HG02840 (cell line): ENCODE data around the gene CD274.
"Not testable (repeated sequence)": the region's sequence is repeated elsewhere in the genome, so short reads cannot be mapped to it uniquely, and the experiment has no call there.

Experiments used
- ATAC-seq: cut with Tn5 transposase; IDR thresholded peaks from one replicate; pipeline ENCODE4 v1.9.1; 2021; ENCODE audit warnings: mild to moderate bottlenecking, moderate library complexity, moderate number of reproducible peaks; ENCODE audit not compliant: unreplicated experiment, low FRiP score

Gene CD274

DNA sequence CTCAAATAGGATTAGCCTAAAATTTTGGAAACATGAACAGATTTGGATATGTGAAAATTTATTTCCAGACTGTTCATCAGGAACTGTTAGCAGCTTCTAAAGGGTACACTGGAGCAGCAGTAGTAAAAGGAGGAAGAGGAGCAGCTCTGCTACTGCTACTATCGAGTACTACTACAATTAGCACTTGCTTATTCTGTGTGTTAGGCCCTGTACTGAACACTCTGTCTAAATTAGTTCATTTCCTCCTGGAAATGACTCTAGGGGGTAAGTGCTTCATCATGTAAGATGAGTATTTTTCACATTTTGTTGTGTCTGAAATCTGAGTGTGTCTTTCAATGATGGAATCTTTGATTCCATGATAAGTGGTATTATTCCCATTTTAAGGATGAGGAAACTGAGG, 9.8 kb downstream of the CD274 start:
- no peak for ATAC-seq

DNA sequence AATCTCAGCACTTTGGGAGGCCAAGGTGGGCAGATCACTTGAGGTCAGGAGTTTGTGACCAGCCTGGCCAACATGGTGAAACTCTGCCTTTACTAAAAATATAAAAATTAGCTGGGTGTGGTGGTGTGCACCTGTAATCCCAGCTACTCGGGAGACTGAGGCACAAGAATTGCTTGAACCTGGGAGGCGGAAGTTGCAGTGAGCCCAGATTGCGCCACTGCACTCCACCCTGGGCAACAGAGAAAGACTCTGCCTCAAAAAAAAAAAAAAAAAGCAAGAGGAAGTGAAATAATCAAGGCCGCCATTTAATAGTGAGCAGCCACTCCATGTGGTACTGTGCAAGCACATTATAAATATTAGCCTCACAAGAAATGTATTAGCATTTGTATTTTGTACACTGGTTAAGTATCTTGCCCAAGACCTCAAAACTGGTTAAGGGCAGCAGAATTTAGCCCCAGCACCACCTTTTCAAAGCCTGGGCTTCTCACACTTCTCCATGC, 14.5 kb downstream of the CD274 start:
- ATAC-seq, result not testable (repeated sequence)

DNA sequence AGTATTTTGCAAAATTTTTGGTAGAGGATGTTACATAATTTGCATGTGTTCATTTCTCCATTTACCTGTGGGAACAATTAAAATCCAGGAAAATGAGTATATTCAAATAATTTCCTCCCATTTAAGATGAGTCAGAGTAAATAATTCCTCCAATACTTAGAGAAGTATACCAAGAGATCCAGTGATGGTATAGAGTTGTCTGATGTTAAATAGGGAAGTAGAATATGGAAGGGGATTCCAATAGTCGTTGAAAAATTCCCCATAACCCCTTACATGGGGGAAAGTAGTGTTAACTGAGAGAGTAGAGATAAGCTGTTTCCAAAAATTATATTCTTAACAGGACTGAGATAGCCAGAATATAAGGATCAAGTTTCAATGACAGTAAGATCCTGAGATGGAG, 15.7 kb downstream of the CD274 start:
- no peak for ATAC-seq

DNA sequence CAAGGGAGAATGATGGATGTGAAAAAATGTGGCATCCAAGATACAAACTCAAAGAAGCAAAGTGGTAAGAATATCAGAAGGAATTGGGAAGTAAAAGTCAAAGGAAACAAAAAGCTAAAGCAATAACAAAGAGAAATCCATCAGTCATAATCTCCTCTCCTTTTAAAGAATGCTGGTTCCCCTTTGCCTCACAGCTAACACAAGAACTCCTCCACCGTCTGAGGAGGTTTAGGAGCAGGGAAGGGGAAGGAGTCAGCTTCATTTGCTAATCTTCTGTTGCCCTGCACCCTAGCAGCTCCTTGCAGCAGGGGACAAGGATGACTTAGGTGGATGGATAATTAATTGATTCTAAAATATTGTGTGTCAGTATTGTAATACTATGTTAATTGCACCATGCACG, 16.4 kb downstream of the CD274 start:
- no peak for ATAC-seq

DNA sequence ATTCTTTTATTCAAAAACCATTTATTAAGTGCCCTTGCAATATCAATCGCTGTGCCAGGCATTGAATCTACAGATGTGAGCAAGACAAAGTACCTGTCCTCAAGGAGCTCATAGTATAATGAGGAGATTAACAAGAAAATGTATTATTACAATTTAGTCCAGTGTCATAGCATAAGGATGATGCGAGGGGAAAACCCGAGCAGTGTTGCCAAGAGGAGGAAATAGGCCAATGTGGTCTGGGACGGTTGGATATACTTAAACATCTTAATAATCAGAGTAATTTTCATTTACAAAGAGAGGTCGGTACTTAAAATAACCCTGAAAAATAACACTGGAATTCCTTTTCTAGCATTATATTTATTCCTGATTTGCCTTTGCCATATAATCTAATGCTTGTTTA, 18.5 kb downstream of the CD274 start:
- no peak for ATAC-seq

DNA sequence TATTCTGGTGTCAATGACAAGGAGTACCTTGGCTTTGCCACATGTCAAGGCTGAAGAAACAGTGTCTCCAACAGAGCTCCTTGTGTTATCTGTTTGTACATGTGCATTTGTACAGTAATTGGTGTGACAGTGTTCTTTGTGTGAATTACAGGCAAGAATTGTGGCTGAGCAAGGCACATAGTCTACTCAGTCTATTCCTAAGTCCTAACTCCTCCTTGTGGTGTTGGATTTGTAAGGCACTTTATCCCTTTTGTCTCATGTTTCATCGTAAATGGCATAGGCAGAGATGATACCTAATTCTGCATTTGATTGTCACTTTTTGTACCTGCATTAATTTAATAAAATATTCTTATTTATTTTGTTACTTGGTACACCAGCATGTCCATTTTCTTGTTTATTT, 19.8 kb downstream of the CD274 start:
- no peak for ATAC-seq

DNA sequence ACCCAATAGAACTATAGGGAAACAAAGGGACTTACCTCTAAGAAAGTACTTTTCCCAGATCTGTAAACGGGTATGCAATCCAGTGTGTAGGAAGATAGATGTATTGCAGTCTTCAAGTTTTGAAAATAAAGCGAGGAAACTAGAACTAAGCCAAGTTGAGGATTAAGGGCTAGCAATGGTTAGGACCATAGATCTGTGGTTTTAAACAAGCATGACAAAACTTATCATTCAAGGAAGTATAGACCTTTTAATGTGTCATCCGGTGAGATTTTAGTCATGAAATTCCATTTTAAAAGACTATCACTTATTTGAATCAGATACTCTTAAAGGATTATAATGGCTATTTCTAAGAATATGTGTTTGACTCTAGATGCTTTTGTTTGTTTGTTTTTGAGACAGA, 20.5 kb downstream of the CD274 start:
- ATAC-seq, result no peak

DNA sequence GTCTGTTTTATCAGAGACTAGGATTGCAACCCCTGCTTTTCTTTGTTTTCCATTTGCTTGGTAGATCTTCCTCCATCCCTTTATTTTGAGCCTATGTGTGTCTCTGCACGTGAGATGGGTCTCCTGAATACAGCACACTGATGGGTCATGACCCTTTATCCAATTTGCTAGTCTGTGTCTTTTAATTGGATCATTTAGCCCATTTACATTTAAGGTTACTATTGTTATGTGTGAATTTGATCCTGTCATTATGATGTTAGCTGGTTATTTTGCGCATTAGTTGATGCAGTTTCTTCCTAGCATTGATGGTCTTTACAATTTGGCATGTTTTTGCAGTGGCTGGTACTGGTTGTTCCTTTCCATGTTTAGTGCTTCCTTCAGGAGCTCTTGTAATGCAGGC, 25.3 kb downstream of the CD274 start:
- ATAC-seq, result not testable (repeated sequence)

DNA sequence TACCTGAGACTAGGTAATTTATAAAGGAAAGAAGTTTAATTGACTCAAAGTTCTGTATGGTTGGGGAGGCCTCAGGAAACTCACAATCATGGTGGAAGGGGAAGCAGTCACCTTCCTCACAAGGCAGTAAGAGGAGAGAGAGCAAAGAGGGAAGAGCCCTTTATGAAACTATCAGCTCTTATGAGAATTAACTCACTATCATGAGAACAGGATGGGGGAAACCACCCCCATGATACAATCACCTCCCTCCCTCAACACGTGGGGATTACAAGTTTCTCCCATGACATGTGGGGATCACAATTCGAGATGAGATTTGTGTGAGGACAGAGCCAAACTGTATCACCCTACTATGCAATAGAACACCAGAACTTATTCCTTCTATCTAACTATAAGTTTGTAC, 27.9 kb downstream of the CD274 start:
- ATAC-seq, result no peak

DNA sequence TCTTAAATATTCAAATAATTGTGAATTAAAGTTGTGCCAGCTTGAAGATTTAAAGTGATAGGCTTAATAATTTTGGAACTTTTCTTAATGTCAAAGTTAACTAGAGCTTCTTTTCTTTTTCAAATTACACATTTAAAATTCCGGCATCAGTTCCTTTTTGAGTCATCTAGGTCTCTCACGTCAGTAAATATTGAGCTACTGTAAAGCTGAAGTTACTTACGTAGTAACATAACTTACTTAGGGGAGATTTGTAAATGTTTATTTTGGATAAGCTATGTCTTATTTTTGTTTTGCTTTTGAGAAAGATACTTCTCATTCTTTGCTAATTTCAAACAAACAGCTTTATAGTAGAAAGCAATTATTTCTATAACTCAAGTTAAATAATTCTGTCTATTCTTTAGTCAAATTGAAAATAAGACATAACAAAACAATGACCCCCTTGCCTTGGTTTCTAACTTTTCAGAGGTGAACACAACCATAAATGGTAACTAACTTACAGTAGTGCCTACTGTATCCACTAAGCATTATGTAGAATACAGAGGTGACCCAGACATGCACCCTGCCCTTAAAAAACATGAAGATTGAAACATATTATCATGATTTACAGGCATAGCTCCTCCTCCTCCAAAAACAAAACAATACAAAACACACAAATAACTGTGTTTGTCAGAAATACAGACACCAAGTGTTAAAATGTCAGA, 29.8 kb downstream of the CD274 start:
- no peak for ATAC-seq

DNA sequence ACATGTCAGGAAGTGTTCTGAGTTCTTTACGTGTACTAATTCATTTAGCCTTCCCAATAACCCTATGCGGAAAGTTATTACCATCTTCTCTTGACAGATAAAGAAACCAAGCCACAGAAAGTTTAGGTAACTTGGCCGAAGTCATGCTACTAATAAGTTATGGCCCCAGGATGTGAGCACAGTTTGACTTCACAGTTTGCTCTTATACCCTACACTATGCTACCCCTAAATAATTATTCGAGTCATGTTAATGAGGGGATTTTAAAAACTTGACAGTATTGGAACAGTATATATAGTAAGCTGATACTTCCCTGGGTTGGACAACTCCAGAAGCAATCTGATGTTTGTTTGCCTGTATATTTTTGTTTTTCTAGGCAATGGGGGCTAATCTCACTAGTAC, 30.6 kb downstream of the CD274 start:
- no peak for ATAC-seq

DNA sequence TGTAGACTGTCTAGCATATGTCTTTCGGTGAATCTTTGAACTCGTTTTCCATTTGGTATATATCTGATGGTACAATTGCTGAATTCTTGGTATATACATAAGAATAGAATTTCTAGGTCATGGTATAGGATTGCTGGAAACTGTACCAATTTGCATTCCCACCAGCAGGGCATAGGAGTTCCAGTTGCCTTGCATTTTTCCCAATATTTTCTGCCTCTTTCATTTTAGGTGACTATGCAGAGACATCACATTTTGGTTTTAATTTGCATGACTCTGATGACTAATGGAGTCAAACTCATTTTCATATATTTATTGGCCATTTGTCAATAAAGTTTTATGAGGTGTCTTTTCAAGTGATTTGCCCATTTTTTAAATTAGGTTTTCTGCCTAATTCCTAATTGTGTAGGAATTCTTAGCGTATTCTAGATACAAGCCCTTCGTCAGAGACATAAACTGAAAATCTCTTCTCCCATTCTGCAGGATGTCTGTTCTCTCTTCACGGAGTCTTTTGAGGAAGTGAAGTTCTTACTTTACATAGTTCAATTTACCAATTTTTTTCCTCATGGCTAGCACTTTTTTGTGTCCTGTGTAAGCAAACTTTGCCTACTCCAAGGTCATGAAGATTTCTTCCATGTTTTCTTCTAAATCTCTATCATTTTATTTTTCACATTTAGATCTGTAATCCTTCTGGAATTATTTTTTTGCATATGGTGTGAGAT, 31.1 kb downstream of the CD274 start:
- no peak for ATAC-seq

DNA sequence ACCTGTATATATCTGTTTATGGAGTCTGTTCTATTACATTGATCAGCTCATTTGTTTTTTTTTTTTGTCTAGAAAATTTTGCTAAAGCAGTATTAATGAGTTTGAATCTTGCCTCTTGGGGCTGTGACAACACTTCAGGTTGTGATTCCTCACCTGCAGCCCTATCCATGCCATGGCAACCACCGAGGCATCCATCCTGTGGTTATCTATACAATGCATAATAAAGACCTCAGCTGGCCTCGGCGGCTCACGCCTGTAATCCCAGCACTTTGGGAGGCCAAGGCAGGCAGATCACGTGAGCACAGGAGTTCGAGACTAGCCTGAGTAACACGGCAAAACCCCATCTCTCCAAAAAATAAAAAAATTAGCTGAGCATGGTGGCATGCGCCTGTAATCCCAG, 31.9 kb downstream of the CD274 start:
- ATAC-seq, result no peak

DNA sequence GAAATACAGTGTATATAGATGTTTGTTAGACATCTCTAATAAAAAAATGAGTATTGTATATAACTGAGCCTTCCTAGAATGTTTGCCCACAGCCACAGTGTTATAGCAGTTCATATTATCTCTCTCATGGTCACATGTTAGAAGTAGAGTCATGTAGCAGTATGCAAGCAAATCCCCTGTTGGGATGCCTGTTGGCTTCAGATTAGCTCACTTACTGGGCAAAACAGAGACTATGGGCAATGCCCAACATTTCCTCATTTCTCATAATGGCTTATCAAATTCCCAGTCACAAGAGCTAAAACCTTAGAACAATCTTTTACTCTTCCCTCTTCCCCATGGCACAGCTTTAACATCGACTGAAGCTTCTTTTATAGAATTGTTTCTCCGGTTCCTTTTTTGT, 33.0 kb downstream of the CD274 start:
- no peak for ATAC-seq

DNA sequence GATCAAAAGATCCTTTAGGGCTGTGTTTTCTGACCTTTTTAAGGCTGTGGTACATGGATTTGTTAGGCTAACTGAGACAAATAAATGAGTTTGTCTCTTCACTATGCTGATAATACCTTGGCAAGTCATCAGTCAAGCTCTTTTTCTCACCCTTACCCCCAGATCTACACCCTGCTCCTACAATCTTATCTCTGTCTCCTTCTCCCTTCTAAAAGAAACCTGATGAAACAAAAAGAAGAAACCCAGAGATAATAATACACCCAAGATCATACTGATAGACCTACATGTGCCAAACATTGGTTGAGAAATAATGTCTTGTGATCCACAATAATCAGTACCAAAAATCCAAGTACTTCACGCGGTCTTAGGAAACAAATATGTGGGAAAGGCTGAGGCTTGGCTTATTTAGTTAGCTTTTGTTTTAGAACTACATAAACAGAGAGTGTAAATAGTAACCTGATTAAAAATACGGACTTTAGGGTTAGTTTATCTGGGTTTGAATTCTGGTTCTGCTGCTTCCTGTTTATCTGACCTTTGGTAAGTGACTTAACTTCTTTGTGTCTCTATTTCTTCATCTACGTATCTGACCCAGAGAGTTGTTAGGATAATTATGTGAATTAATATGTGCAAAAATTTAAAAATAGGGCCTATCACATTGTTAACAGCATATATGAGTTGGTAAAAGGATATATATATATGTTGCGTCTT, 35.2 kb downstream of the CD274 start:
- ATAC-seq, result no peak

DNA sequence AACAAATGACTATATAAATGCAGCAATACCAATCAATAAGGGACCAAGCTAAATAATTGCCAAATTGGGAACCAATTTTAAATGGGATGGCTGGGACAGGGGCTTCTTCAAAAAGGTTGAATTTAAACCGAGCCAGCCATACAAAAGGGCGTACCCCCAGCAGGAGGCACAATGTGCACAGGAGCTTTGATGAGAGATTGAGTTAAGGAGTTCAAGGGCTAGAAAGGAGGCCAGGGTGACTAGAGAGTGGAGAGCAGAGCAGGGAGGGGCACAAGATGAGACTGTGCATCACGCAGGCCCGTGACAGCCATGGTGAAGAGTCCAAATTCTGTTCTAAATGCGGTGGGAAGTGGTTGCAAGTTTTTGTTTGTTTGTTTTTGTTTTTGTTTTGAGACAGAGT, 36.6 kb downstream of the CD274 start:
- no peak for ATAC-seq

DNA sequence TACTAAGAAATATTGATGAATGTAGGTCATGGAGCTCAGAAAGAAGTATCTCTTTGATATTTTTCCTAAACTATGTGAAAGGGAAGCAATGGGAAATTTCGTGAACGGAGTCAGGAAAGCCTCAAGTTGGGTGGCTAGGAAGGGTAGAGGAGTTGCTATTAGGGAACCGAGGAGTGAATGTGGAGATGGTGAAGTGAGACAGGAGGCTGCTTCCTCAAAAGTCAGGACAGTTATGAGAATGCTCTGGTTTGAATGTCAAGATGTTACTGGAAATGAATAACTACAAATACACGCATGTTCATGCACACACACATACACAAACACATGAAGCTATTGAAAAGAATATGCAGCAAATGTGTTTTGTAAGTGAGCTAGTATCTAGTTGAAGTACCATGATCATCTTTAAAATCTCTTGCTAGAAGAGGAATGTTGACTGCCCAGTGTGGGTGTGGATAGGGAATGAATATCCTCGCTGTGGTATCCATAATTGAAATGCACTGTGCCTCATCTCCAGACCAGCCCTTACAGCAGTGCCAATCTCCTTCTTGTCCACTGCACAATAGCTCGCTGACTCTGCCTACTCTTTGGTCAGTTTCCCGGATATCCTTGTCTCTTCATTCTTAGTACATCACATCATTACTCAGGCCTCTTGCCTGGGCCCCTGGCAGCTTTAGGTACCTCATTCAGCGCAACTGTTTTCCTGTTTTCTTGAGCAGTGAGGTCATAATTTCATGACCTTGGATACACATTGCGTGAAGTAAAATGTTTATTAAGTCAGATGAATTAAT, 38.1 kb downstream of the CD274 start:
- ATAC-seq, result no peak

DNA sequence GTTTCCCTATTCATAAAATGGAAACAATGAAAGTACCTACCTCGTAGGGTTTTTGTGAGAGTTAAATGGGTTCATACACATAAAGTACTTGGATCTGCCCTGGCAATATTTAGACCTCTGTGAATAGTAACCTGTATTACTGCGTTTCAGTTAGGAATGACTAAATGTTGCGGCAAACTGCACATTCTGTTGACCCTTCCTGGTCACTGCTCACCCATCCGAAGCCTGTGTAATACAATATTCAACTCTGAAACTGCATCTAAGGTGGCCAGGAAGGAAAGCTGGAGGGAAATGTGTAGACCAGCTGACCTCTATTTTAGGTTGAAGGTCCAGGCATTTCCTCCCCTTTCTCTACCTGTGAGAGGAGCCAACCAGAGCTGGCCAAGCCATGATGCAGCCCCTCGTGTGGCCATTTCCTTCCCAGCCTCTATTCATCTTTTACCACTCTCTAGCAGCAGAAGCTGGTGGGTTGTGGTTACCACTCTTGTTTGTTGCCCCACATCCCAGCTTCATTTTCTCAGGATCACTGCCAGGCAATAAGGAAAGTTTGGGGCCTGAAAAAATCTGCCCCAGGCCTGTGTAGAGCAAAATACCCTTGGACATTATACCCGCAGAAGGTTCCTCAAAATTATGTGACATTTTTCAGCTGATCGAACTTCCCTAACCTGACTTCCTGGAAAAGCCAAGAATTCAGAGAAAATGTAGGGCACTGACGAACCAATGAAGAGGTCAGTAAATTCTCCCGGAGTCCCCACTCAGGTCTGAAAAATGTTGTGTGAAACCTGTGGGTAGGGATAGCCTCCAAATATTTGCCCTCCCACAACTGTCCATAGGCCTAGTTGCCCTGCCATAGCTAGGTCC, 39.5 kb downstream of the CD274 start:
- ATAC-seq, result no peak

DNA sequence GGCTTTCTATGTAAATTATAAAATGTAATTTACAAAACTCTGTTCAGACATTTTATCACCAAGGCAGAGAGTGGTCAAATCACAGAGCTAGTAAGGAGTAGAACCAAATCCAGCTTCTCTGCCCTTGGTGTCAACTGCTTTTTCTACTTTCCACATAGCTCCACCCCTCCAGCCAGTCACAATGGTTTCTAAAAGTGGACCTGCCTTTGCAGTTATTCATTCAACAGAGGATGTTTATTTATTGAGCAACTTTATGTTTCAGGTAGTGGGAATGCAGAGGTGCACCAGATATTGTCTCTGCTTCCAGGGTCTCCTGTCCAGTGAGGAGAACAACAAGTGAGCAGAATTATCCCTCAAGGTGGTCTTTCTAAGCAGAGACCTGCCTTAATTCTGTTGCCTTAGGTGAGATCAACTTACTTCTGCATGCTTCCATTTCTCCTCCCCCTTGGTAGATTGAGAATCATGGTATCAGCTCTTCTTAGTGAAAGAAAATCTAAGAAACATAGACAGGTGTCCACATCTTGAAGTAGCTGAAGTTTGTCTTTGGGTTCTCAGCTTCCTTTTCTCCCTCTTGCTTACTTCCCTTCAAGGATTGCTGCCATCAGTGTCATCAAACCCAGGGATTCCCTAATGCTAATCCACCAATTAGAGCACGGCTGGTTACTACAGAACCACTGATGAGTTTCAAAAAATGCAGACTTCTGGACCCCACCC, 42.8 kb downstream of the CD274 start:
- no peak for ATAC-seq
